NCI-H2107 treated with DMSO at 0.1 percent for 48 hours (cell line): ENCODE data around the gene SLC25A5.
"Not testable (repeated sequence)": the region's sequence is repeated elsewhere in the genome, so short reads cannot be mapped to it uniquely, and the experiment has no call there.

Experiments
- DNase-seq: peaks from one replicate; lab custom pipeline; 2025; ENCODE audit not compliant: unreplicated experiment; lab: John Stamatoyannopoulos, UW

Gene SLC25A5

GRCh38 chrX:119502727-119503483 is 34.7 kb downstream of the SLC25A5 start:
- DNase-seq = peak; percentile 88

- no peak for DNase-seq
Measured at GRCh38 chrX:119503484-119503861, 35.2 kb downstream of the SLC25A5 start.

- DNase-seq = not testable (repeated sequence)
Measured at GRCh38 chrX:119505145-119505544, 36.9 kb downstream of the SLC25A5 start.

GRCh38 chrX:119505945-119506344 is 37.7 kb downstream of the SLC25A5 start:
- DNase-seq = no peak

- no peak for DNase-seq
Measured at GRCh38 chrX:119507206-119507605, 39.0 kb downstream of the SLC25A5 start.

GRCh38 chrX:119512146-119512800 is 44.0 kb downstream of the SLC25A5 start:
- peak; percentile 45 for DNase-seq

GRCh38 chrX:119516157-119516702 is 48.0 kb downstream of the SLC25A5 start:
- DNase-seq = peak; percentile 93

GRCh38 chrX:119518371-119518770 is 50.1 kb downstream of the SLC25A5 start:
- DNase-seq = no peak
